ENCODE data around the gene SETD3. TPM values are rescaled to one million over a fixed set of nuclear protein-coding genes. Genes with fewer than 3 reads are reported as not detected.

Gene SETD3
- polyA plus RNA-seq, 1 donor (not counting 4 experiments of a cell fraction or from before 2014, with no cell fraction given), result 48.1 TPM

GRCh38 chr14:99363051-99363450 lies 117.6 kb downstream of the SETD3 start:
- Histone ChIP-seq H3K36me3 (ENCODE audit: control insufficient read depth in 2 of 2, extremely low read depth in 1 of 2, insufficient read depth in 2 of 2, low read length in 2 of 2) (no peaks in the 10 kb centered on the region), H4K20me1 (ENCODE audit: control insufficient read depth, extremely low read depth, insufficient read depth, low read length) (no peaks in the 10 kb centered on the region), H3K9ac (ENCODE audit: control insufficient read depth, extremely low read depth, insufficient read depth, low read length) (no peak overlapping the region), H3K27ac (ENCODE audit: control insufficient read depth, insufficient read depth, low read length) (no peak overlapping the region), H3K4me2 (ENCODE audit: control insufficient read depth, extremely low read depth, insufficient read depth, low read depth, low read length) (no peak overlapping the region), H2AFZ (ENCODE audit: control insufficient read depth, low read length) (no peak overlapping the region), H3K27me3 (ENCODE audit: control insufficient read depth, extremely low read depth, insufficient read depth, low read length) (no peaks in the 10 kb centered on the region), H3K9me1 (ENCODE audit: control insufficient read depth, extremely low read depth, insufficient read depth, low read length) (no peaks in the 10 kb centered on the region), H3K4me1 (ENCODE audit: control insufficient read depth, extremely low read depth, insufficient read depth, low read length) (no peaks in the 10 kb centered on the region), H3K9me3 (ENCODE audit: control insufficient read depth, low read depth, low read length) (no peaks in the 10 kb centered on the region), H3K79me2 (ENCODE audit: control insufficient read depth, insufficient read depth, low read length) (no peaks in the 10 kb centered on the region), H3K4me3 (ENCODE audit: control insufficient read depth in 2 of 3, extremely low read depth in 1 of 3, insufficient read depth in 2 of 3, low read depth in 1 of 3, low read length in 3 of 3) (no peak overlapping the region)
- no peak for DNase-seq (ENCODE audit: low read depth, low spot score)
- TF ChIP-seq EZH2 (IDR thresholded peaks at IDR 0.05; ENCODE audit: low read length), result no peak
- TF ChIP-seq, protein P1, sequence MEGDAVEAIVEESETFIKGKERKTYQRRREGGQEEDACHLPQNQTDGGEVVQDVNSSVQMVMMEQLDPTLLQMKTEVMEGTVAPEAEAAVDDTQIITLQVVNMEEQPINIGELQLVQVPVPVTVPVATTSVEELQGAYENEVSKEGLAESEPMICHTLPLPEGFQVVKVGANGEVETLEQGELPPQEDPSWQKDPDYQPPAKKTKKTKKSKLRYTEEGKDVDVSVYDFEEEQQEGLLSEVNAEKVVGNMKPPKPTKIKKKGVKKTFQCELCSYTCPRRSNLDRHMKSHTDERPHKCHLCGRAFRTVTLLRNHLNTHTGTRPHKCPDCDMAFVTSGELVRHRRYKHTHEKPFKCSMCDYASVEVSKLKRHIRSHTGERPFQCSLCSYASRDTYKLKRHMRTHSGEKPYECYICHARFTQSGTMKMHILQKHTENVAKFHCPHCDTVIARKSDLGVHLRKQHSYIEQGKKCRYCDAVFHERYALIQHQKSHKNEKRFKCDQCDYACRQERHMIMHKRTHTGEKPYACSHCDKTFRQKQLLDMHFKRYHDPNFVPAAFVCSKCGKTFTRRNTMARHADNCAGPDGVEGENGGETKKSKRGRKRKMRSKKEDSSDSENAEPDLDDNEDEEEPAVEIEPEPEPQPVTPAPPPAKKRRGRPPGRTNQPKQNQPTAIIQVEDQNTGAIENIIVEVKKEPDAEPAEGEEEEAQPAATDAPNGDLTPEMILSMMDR (optimal IDR thresholded peaks at IDR 0.05 in 1 of 3, IDR thresholded peaks at IDR 0.05 in 1 of 3, conservative IDR thresholded peaks at IDR 0.05 in 1 of 3; ENCODE audit: extremely low read depth in 1 of 3, insufficient read depth in 2 of 3, low read length in 3 of 3), result no peak
- FAIRE-seq, result no peak
- dilution Hi-C loops (cut with MboI; ENCODE audit: extremely low pct_ligation_motif_present, low sequenced_read_pairs), result no loop called here

DNA sequence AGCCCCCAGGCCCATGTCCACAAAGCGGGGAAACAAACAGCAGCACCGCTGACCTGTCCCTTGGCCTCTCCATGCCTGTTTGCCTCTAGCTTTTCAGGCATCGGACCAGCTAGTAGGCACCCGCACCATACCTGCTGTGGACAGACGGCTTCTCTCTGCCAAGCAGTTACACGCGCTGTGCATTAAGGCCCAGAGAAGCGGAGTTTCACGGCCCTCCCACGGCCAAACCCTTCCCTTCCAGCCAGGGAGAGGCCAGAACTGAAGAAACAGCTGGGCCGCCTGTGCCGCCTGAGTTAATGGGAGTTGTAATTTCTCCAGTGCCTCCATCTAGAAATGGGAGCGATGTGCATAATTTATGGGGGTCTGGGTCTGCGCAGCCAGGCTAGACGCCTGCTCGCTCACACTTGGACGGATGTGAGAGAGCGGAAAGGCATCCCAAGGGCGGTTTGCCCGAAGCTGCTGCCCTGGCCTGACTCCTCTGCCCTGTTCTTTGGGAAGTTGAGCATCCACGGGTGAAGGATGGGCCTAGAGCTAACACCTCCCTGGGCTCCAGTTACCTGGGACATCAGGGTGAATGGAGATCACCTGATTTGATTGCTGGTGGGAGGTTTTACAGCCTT lies 119.0 kb downstream of the SETD3 start:
- Histone ChIP-seq H4K20me1 (ENCODE audit: control insufficient read depth, extremely low read depth, insufficient read depth, low read length) (no peaks in the 10 kb centered on the region), H2AFZ (ENCODE audit: control insufficient read depth, low read length) (no peak overlapping the region), H3K27ac (ENCODE audit: control insufficient read depth, insufficient read depth, low read length) (no peak overlapping the region), H3K9ac (ENCODE audit: control insufficient read depth, extremely low read depth, insufficient read depth, low read length) (no peak overlapping the region), H3K79me2 (ENCODE audit: control insufficient read depth, insufficient read depth, low read length) (no peaks in the 10 kb centered on the region), H3K9me3 (ENCODE audit: control insufficient read depth, low read depth, low read length) (no peaks in the 10 kb centered on the region), H3K27me3 (ENCODE audit: control insufficient read depth, extremely low read depth, insufficient read depth, low read length) (no peaks in the 10 kb centered on the region), H3K9me1 (ENCODE audit: control insufficient read depth, extremely low read depth, insufficient read depth, low read length) (no peaks in the 10 kb centered on the region), H3K4me2 (ENCODE audit: control insufficient read depth, extremely low read depth, insufficient read depth, low read depth, low read length) (no peak overlapping the region), H3K36me3 (ENCODE audit: control insufficient read depth in 2 of 2, extremely low read depth in 1 of 2, insufficient read depth in 2 of 2, low read length in 2 of 2) (no peaks in the 10 kb centered on the region), H3K4me1 (ENCODE audit: control insufficient read depth, extremely low read depth, insufficient read depth, low read length) (no peaks in the 10 kb centered on the region), H3K4me3 (ENCODE audit: control insufficient read depth in 2 of 3, extremely low read depth in 1 of 3, insufficient read depth in 2 of 3, low read depth in 1 of 3, low read length in 3 of 3) (no peak overlapping the region)
- FAIRE-seq (no peak), DNase-seq (ENCODE audit: low read depth, low spot score) (no peak)
- dilution Hi-C loops (cut with MboI; ENCODE audit: extremely low pct_ligation_motif_present, low sequenced_read_pairs), result no loop called here
- no peak for TF ChIP-seq EZH2 (IDR thresholded peaks at IDR 0.05; ENCODE audit: low read length)
- TF ChIP-seq, protein P1 (optimal IDR thresholded peaks at IDR 0.05 in 1 of 3, IDR thresholded peaks at IDR 0.05 in 1 of 3, conservative IDR thresholded peaks at IDR 0.05 in 1 of 3; ENCODE audit: extremely low read depth in 1 of 3, insufficient read depth in 2 of 3, low read length in 3 of 3), result no peak

All from keratinocyte (primary cell).